Fibroblast of skin of right quadriceps (primary cell): ENCODE results near the gene AIFM3.
A peak's percentile ranks its signal among the peaks of the same experiment; 100 is the strongest.
"Not testable (repeated sequence)": the region's sequence is repeated elsewhere in the genome, so short reads cannot be mapped to it uniquely, and the experiment has no call there.

Experiments used
- DNase-seq: peaks from one replicate; pipeline ENCODE4 v3.0.0-alpha.2; 2013

Gene AIFM3

GRCh38 chr22:20966883-20967696, at the start of gene AIFM3:
TSS of gene AIFM3 (plus strand) at chr22:20967255. CDS start at chr22:20967945, 690 bp downstream.
- DNase-seq, result no peak

- no peak for DNase-seq
Observed at GRCh38 chr22:20918663-20919218, 48.3 kb upstream of the AIFM3 start.

GRCh38 chr22:20919718-20920117, 47.3 kb upstream of the AIFM3 start:
- no peak for DNase-seq

GRCh38 chr22:20920881-20921203, 46.2 kb upstream of the AIFM3 start:
- no peak for DNase-seq

GRCh38 chr22:20922141-20922751, 44.8 kb upstream of the AIFM3 start:
- DNase-seq, result no peak

- DNase-seq, result no peak
Observed at GRCh38 chr22:20926243-20926642, 40.8 kb upstream of the AIFM3 start.

GRCh38 chr22:20927940-20928572, 39.0 kb upstream of the AIFM3 start:
- no peak for DNase-seq

GRCh38 chr22:20928573-20928967, 38.5 kb upstream of the AIFM3 start:
- DNase-seq, result no peak

- DNase-seq, result no peak
Observed at GRCh38 chr22:20930004-20930403, 37.1 kb upstream of the AIFM3 start.

GRCh38 chr22:20930435-20930834, 36.6 kb upstream of the AIFM3 start:
- DNase-seq, result not testable (repeated sequence)

- DNase-seq, result no peak
Observed at GRCh38 chr22:20931126-20931654, 35.9 kb upstream of the AIFM3 start.

GRCh38 chr22:20933910-20934309, 33.1 kb upstream of the AIFM3 start:
- DNase-seq, result no peak

- not testable (repeated sequence) for DNase-seq
Observed at GRCh38 chr22:20935049-20935448, 32.0 kb upstream of the AIFM3 start.

GRCh38 chr22:20935780-20936539, 31.1 kb upstream of the AIFM3 start:
- not testable (repeated sequence) for DNase-seq

- DNase-seq, result no peak
Observed at GRCh38 chr22:20937031-20937793, 29.8 kb upstream of the AIFM3 start.

- no peak for DNase-seq
Observed at GRCh38 chr22:20937794-20938671, 29.0 kb upstream of the AIFM3 start.

GRCh38 chr22:20939457-20940185, 27.4 kb upstream of the AIFM3 start:
- not testable (repeated sequence) for DNase-seq

GRCh38 chr22:20940186-20940651, 26.8 kb upstream of the AIFM3 start:
- peak; percentile 39 for DNase-seq

- DNase-seq, result peak; percentile 28
Observed at GRCh38 chr22:20940904-20941385, 26.1 kb upstream of the AIFM3 start.
